Measurements from ENCODE around the gene NYAP2.

The NYAP2 gene

DNA sequence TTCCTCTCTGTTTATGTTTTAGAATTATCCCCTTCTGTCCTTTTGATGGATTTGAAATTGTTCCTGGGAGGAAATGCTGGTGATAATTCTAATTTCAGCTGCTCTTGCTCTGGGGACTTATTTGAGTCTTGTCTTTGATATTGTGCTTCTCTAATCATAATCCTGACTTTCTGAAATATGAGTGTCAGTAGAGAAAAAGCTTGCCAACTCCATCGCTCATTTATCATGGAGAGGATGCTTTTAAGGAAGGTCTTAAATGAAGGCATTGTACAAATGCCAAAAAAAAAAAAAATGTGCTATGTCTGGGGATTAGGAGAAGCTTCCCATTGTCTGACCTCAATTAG, 159.5 kb downstream of the NYAP2 start:
- no peak for DNase-seq (ENCODE audit: low spot score)

DNA sequence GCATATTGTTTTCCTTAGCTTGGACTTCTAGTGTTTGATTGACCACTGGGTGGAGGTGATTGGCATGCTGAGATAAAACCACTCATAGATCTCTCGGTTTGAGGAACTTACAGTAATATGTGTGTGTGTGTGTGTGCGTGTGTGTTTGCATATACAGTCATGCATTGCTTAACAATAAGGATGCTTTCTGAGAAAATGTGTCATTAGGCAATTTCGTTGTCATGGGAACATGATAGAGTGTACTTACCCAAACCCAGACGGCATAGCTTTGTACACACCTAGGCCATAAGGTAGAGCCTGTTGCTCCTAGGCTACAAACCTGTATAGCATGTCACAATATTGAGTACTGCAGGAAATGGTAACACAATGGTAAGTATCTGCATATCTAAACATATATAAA, 167.3 kb downstream of the NYAP2 start:
- DNase-seq (ENCODE audit: low spot score), result no peak

DNA sequence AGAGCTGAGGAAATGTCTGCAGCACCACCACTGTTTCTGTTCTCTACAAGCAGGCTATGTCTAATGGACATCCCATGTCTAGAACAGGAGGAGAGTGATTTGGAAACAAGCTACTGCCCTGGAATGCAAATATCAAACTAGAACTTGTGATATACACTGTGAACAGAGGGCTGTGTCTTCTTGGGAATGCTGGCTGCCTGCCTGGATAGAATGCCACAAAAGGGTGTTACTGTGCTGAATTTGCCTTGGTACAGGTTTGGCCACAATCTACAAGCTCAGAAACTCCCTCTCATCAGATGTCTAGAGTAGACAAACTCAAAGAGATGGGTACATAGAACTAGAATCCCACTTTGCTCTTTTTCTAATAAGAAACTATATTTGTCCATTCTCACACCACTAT, 170.5 kb downstream of the NYAP2 start:
- DNase-seq (ENCODE audit: low spot score), result no peak

DNA sequence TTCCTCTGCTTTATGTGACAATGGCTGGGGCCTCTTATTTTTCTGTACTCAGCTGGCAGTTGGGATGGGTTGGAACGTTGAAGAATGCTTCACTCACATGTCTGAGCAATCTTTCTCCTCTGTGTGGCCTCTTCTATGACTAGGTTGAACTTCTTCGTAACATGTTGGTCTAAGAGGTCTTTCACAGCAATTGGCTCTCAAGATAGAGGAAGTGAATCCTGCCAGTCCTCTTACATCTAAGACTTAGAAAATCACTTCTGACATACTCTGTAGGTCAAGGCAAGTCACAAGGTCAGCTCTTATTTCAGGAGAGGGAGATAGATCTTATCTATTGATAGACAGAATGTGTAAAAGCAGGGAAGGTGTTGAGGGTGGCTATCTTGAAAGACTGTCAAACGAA, 174.1 kb downstream of the NYAP2 start:
- no peak for DNase-seq (ENCODE audit: low spot score)

DNA sequence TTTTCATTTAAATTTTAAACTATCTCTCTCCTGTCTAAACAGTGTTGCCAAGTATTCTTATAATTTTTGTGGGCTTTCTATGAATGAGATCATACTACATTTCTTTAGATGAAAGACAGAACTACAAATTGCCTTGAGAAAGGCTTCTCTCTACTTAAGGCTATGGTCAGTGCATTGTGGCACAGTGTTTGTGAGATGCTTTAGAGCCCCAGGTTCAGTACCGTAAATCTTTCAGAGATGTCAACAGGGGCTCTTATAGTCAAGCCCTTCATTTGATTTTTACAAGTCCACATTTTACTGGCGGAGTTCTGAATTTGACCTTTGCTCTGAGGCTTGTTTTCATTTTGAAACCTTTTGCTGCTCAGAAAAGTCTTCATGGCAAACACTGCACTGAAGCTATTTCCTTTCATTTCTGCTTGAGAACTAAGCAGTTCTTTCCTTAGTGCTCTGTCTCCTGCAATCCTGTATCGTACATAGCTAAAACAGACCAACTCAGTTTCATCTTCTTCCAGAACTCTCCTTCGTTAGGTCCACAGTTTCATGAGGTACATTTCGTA, 175.2 kb downstream of the NYAP2 start:
- no peak for DNase-seq (ENCODE audit: low spot score)

DNA sequence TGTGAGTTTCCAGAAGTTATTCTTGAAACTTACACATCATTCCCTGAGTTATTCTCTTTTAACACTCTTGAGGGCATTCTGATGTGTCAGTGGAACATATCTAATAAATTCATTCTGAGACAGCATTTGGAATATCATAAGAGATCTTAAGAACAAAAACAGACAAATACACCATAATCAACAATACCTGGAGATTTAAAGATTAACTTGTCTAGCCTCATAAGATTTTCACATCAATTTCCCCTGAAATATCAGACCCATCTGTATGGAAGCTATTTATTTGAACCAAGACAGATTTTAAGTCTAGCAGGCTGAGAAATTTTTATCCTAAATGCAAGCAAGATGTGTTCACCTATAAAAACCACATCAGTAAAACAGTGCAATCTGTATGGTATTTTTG, 181.6 kb downstream of the NYAP2 start:
- no peak for DNase-seq (ENCODE audit: low spot score)

DNA sequence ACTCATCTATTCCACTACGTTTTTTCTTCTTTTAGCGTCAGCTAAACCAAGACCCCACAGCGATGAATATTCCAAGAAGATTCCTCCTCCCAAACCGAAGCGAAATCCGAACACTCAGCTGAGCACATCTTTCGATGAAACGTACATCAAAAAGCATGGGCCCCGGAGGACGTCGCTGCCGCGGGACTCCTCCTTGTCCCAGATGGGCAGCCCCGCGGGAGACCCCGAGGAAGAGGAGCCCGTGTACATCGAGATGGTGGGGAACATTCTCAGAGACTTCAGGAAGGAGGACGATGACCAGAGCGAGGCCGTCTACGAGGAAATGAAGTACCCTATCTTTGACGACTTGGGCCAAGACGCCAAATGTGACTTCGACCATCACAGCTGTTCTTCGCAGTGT, 182.4 kb downstream of the NYAP2 start:
- no peak for DNase-seq (ENCODE audit: low spot score)

DNA sequence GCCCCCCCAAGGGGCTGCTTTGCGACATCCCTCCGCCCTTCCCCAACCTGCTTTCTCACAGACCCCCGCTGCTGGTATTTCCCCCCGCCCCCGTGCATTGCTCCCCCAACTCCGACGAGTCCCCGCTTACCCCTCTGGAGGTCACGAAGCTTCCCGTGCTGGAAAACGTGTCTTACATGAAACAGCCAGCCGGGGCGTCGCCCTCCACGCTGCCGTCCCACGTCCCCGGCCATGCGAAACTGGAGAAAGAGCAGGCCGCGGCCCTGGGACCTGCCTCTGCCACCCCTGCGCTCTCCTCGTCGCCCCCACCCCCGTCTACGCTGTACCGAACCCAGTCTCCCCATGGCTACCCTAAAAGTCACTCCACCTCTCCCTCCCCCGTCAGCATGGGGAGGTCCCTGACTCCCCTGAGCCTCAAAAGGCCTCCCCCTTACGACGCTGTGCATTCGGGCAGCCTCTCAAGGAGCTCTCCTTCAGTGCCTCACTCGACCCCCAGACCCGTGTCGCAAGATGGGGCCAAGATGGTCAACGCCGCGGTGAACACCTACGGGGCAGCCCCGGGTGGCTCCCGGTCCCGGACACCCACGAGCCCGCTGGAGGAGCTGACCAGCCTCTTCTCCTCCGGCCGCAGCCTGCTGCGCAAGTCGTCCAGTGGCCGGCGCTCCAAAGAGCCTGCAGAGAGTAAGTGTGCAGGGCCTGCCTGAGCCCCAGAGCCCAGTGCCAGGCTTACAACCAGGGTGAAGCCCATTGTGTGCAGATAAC, 183.0 kb downstream of the NYAP2 start:
- DNase-seq (ENCODE audit: low spot score), result no peak

DNA sequence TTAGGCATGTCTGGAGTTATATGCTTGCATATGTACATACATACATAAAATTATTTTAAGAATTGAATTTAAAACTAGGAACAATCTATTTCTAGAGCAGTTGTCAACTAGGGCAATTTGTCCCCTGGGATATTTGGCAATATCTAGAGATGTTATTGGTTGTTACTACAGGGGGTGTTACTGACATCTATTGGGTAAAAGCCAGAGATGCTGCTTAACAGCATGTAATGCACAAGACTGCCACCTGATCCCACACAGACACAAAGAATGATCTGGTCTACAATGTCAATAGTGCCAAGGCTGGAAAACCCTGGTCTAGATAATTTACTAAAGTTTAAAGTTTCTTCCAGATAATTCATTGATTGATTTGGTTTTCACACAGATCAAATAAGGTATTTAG, 185.3 kb downstream of the NYAP2 start:
- no peak for DNase-seq (ENCODE audit: low spot score)

DNA sequence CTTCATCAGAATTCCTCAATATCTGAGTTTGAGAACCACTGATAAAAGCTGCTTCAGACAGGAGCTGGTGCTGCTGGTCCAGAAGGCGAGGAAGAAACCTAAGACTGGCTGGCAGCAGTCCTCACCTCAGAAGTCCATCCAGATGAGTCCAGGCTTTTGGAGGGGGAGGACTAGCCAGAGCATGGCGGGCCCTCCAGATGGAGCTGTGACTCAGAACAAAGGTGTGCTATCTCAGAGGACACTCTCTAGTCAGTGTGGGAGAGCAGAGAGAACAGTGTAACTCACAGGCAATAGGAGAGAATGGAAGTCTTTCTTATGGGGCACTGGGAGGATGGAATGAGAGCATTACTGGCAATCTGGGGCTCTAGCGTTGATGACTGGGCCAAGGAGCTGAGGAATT, 191.4 kb downstream of the NYAP2 start:
- no peak for DNase-seq (ENCODE audit: low spot score)

DNA sequence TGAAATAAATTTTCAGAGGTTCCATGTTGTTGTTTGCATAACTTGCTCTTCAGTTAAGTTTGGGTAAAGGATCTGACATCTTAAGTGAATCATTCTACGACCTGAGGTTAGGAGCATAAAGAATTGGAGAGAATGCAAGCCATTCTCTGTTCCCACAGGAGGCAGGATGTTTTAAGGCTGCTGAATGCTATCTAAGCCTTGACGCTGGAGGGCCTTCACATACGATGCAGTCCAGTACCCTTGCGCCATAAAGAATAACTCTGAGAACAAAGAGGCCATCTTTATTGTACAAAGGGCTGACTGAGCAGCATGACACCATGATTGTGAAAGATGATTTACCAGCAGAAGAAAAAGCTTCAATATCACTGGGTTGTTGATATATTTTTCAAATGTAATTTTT, 198.4 kb downstream of the NYAP2 start:
- DNase-seq (ENCODE audit: low spot score), result no peak

DNA sequence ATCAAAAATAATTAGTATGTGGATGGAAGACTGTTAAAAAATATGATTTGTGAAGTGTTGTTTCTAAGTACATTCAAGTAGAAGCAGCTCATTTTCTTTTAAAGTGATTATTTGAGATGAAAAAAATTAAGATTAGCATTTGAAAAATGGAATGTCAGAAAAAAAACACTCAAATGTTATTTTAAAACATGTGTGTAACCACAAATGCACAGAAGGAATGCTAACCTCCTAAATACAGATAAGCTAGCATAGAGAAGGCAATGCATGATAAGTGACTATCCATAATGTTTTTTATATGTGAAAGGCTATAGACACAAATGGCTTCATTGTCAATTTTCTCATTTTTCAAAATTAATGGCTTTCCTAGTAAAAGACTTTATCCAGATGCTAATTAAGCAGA, 198.9 kb downstream of the NYAP2 start:
- no peak for DNase-seq (ENCODE audit: low spot score)

DNA sequence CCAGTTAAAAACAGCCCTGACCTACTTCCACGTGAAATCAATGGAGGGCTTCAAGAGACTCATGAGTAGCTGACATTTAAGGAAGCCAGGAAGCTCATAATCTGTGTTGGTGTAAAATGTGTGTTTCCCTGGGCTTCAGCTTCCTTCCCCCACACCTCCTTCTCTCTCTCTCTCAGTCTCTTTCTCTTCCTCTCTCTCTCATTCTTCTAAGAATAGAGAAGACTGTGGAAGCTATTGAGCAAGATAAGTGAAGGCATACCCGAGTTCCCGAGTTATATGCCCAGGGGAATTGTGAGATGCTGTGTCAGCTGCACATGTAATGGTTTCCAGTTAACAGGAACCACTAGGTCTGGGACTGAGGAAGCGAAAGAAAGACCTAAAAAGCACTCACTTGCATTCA, 199.4 kb downstream of the NYAP2 start:
- no peak for DNase-seq (ENCODE audit: low spot score)

DNA sequence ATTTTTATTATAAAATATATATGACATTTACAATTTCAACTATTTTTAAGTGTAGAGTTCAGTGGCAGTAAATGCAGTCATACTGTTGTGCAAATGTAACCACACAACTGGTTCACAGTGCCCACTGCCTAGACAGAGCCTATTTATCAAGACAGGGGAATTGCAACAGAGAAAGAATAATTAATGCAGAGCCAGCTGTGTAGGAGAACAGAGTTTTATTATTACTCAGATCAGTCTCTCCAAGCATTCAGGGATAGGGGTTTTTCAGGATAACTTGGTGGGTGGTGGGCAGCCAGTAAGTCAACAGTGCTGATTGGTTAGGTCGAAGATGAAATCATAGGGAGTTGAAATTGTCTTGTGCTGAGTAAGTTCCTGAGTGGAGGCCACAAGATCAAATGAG, 200.3 kb downstream of the NYAP2 start:
- DNase-seq (ENCODE audit: low spot score), result no peak

DNA sequence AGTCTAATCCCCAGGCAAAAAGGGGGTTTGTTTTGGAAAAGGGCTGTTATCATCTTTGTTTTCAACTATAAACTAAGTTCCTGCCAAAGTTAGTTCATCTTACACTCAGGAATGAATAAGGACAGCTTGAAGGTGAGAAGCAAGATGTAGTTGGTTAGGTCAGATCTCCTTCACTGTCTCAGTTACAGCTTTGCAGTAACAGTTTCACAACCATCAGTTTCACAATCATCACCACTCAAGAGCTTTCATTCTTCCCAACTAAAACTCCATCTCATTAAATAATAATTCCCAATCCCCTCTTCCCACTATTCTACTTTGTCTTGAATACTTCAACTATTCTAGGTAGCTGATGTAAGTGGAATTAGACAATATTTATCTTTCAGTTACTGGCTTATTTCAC, 200.9 kb downstream of the NYAP2 start:
- no peak for DNase-seq (ENCODE audit: low spot score)

DNA sequence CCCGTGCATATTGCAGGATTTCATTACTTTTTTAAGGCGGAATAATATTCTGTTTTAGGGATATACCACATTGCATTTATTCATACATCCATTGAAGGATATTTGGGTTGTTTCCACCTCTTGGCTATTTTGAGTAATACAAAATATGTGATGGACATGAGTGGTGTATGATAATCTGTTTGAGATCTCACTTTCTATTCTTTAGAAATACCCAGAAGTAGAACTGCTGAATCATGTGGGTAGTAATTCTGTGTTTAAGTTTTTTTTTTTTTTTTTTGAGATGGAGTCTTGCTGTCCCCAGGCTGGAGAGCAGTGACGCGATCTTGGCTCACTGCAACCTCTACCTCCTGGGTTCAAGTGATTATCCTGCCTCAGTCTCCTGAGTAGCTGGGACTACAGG, 201.4 kb downstream of the NYAP2 start:
- DNase-seq (ENCODE audit: low spot score), result no peak

DNA sequence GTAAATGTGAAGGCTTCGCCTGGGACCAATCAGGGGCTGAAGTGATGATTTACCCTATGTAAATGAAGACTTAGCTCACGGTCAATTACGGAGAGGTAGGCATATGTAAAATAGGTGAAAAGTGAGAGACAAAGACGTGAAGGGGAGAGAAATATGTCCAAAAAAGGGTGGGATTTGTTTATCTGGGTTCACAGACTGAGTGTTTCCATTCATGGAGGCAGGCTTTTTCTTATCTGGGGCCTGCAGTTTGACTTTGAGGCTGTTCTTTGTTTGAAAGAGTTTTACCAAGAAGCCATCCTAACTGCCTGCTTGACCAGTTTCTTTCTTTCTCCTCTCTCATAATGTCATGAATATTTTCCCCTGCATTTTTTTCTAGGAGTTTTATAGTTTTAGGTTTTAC, 202.7 kb downstream of the NYAP2 start:
- no peak for DNase-seq (ENCODE audit: low spot score)

DNA sequence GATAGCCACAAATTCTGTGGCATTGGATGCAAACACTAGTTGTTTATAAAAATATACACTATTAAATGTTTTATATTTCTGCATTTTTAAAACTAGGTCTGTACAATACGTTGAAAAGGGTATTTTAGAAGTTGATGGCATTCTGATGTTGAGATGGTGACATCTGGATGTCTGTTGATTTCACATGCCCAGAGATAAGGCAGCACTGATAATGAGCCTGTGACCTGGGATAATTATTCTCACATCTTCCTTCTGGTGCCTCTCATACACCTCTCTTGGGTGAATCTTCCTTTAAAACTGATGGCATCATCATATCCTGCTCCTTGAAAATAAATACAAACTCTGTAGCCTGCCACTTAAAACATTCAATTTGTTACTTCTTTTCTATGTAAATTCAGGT, 208.6 kb downstream of the NYAP2 start:
- DNase-seq (ENCODE audit: low spot score), result no peak

DNA sequence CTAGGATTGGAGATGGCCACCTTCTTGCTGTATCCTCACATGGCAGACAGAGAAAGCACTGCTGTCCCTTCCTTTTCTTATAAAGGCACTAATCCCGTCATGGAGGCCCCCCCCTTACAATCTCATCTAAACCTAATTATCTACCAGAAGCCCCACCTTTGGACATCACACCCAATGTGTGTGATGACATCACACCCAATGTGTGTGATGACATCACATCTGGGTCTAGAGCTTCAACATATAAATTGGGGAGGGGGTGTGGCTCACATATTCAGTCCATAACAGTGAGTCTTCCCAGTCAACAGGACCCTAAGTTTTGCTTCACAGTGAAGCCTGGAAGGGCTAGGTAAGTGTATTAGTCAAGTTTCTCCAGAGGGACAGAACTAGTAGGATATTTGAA, 213.1 kb downstream of the NYAP2 start:
- no peak for DNase-seq (ENCODE audit: low spot score)

DNA sequence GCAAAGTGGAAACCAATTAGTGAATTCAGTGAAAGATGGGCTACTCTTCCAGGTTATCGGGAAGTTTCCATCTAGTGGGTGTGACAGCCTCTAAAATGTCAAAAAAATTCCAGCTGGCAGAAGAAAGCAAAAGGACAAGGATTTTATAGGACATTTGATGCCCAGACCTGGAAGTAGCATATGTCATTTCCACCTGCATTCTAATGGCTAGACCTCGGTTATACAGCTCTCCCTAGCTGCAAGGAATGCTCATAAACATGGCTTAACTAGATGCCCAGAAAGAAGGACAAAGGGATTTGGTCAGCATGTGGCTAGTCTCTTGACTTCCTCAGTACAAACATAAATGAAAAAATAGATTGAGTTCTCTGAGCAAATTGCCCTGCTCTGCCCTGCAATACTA, 215.4 kb downstream of the NYAP2 start:
- no peak for DNase-seq (ENCODE audit: low spot score)

DNA sequence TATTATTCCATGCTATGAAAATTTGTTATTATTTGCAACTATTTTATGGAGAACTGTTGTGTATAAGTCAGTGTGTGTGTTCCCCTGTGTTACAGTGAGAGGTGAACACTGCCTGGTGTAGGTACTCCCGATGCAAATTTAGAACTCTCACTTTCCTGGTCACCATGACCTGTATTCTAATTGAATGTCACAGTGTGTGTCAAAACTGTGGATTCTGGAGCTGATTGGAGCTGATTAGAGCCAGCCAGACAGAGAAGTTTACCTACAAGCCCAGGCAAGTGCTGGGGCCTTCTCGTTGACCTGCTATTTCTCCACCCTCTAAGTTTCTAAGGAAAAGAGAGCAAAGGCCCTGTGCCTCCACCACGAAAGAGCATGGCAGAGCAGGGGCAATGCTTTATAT, 216.0 kb downstream of the NYAP2 start:
- DNase-seq (ENCODE audit: low spot score), result no peak

DNA sequence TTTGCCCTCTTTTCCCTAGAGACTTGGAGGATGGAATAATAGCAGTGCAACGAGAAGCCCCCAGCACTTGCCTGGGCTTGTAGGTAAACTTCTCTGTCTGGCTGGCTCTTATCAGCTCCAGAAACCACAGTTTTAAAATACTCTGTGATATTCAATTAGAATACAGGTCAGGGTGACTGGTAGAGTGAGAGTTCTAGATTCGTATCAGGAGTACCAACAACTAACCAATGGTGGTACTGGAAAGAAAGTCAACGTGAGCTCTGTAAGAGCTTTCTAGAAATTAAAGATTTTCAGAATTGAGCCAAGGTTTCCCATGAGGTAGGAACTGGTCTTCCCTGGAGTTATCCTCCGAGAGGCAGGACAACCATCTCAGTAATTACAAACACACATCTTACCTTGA, 216.9 kb downstream of the NYAP2 start:
- DNase-seq (ENCODE audit: low spot score), result no peak

DNA sequence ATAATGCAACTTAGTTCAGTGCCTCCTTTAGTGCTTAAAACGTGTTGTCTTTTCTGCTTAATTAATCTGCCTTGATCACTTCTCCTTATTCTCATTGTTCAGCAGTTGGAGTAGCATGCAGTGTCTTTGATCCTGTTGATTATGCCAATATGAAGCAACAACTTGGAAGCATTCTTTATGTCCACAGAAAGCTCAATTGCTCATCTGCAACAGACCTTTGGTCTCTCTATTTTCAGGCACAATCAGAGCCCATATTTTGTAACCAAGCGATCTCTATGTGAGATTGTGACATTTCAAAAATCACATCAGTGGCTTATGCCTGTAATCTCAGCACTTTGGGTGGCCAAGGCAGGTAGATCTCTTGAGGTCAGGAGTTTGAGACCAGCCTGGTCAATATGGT, 217.3 kb downstream of the NYAP2 start:
- DNase-seq (ENCODE audit: low spot score), result no peak

DNA sequence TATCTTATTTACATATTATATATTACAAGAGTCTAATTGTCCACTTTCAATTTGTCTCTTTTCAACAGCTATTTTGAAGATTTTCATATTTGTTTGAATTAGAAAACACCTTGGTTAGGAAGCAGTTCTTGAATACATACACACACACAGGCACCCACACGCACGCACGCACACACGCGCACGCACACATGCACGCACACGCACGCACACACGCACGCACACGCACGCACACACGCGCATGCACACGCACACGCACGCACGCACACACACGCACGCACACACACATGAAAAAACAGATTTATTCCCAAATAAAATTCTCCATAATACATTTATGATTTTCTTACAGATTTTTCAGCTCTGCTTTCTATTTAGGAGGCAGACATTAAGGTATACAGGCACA, 220.7 kb downstream of the NYAP2 start:
- DNase-seq (ENCODE audit: low spot score), result no peak
